ENCODE data around the gene SNX15.

Gene SNX15

GRCh38 chr11:65065851-65066250 is 38.6 kb downstream of the SNX15 start:
- Mint-ChIP-seq H3K27me3 (ENCODE audit: low read depth) (no peaks in the 10 kb centered on the region), H3K36me3 (ENCODE audit: low read depth) (no peaks in the 10 kb centered on the region), H3K4me3 (no peak overlapping the region), H3K27ac (no peak overlapping the region), H3K9me3 (no peaks in the 10 kb centered on the region), H3K4me1 (no peaks in the 10 kb centered on the region)
- no peak for TF ChIP-seq CTCF (IDR thresholded peaks at IDR 0.05; ENCODE audit: unreplicated experiment in 3 of 3)

- Mint-ChIP-seq H3K4me3 (no peak overlapping the region), H3K9me3 (no peaks in the 10 kb centered on the region), H3K27me3 (ENCODE audit: low read depth) (no peaks in the 10 kb centered on the region), H3K36me3 (ENCODE audit: low read depth) (no peaks in the 10 kb centered on the region), H3K4me1 (no peaks in the 10 kb centered on the region), H3K27ac (no peak overlapping the region)
- no peak for TF ChIP-seq CTCF (IDR thresholded peaks at IDR 0.05; ENCODE audit: unreplicated experiment in 3 of 3)
Measured at GRCh38 chr11:65066315-65066714, 39.1 kb downstream of the SNX15 start.

GRCh38 chr11:65066805-65067291 is 39.6 kb downstream of the SNX15 start:
- no peaks in the 10 kb centered on the region for H3K27me3 Mint-ChIP-seq (ENCODE audit: low read depth)
- TF ChIP-seq CTCF (IDR thresholded peaks at IDR 0.05; ENCODE audit: unreplicated experiment in 3 of 3): no peak
- H3K4me1 Mint-ChIP-seq: no peaks in the 10 kb centered on the region
- no peak overlapping the region for H3K4me3 Mint-ChIP-seq
- no peaks in the 10 kb centered on the region for H3K9me3 Mint-ChIP-seq
- no peak overlapping the region for H3K27ac Mint-ChIP-seq
- H3K36me3 Mint-ChIP-seq (ENCODE audit: low read depth): no peaks in the 10 kb centered on the region

GRCh38 chr11:65067446-65067845 is 40.2 kb downstream of the SNX15 start:
- Mint-ChIP-seq H3K27me3 (ENCODE audit: low read depth) (no peaks in the 10 kb centered on the region), H3K27ac (no peak overlapping the region), H3K4me1 (no peaks in the 10 kb centered on the region), H3K36me3 (ENCODE audit: low read depth) (no peaks in the 10 kb centered on the region), H3K4me3 (no peak overlapping the region), H3K9me3 (no peaks in the 10 kb centered on the region)
- no peak for TF ChIP-seq CTCF (IDR thresholded peaks at IDR 0.05; ENCODE audit: unreplicated experiment in 3 of 3)

GRCh38 chr11:65069217-65069616 is 42.0 kb downstream of the SNX15 start:
- Mint-ChIP-seq H3K4me1 (no peaks in the 10 kb centered on the region), H3K27ac (no peak overlapping the region), H3K9me3 (no peaks in the 10 kb centered on the region), H3K27me3 (ENCODE audit: low read depth) (no peaks in the 10 kb centered on the region), H3K36me3 (ENCODE audit: low read depth) (no peaks in the 10 kb centered on the region), H3K4me3 (no peak overlapping the region)
- no peak for TF ChIP-seq CTCF (IDR thresholded peaks at IDR 0.05; ENCODE audit: unreplicated experiment in 3 of 3)

GRCh38 chr11:65071907-65072630 is 44.8 kb downstream of the SNX15 start:
- Mint-ChIP-seq H3K4me1 (no peaks in the 10 kb centered on the region), H3K27me3 (ENCODE audit: low read depth) (no peaks in the 10 kb centered on the region), H3K27ac (no peak overlapping the region), H3K36me3 (ENCODE audit: low read depth) (no peaks in the 10 kb centered on the region), H3K4me3 (no peak overlapping the region), H3K9me3 (no peaks in the 10 kb centered on the region)
- no peak for TF ChIP-seq CTCF (IDR thresholded peaks at IDR 0.05; ENCODE audit: unreplicated experiment in 3 of 3)

All from nephron (organoid).